Measurements from ENCODE around the gene ARCN1.

ARCN1 gene

GRCh38 chr11:118615976-118616371 lies 43.8 kb downstream of the ARCN1 start:
- peak overlapping the region; percentile 20 for H3K4me2 ChIP-seq (ENCODE audit: low read length, poor library complexity, severe bottlenecking)
- H2AFZ ChIP-seq (ENCODE audit: low read depth, low read length): no peak overlapping the region
- H3K79me1 ChIP-seq (replicated peaks; ENCODE audit: low read length, poor library complexity, severe bottlenecking): peaks cover 10% of the 10 kb centered on the region
- peak overlapping the region; percentile 25 to 84 for H3K18ac ChIP-seq (ENCODE audit: low read depth in 1 of 2, low read length in 2 of 2)
- peak overlapping the region in 1 of 2 experiments; percentile 67 for H3K4ac ChIP-seq (ENCODE audit: low read depth in 1 of 2, low read length in 2 of 2)
- no peaks in the 10 kb centered on the region for H3K27me3 ChIP-seq (ENCODE audit: control insufficient read depth in 1 of 2, insufficient read depth in 1 of 2, low read length in 2 of 2)
- H3K4me3 ChIP-seq (ENCODE audit: insufficient read depth in 1 of 2, low read depth in 1 of 2, low read length in 2 of 2): no peak overlapping the region
- H4K8ac ChIP-seq (ENCODE audit: low read length): peak overlapping the region; percentile 79
- peak overlapping the region; percentile 81 for H3K27ac ChIP-seq (ENCODE audit: low read length, poor library complexity, severe bottlenecking)
- peak overlapping the region; percentile 60 to 80 for H2BK12ac ChIP-seq (ENCODE audit: low read length in 2 of 2)
- no peak overlapping the region for H3K9ac ChIP-seq (ENCODE audit: low read length)
- H3K14ac ChIP-seq (ENCODE audit: low read length in 2 of 2): no peak overlapping the region
- peak overlapping the region; percentile 95 for H2AK5ac ChIP-seq (ENCODE audit: low read length, severe bottlenecking)
- H3K9me3 ChIP-seq (ENCODE audit: control insufficient read depth, low read length): no peaks in the 10 kb centered on the region
- H3K4me1 ChIP-seq (ENCODE audit: control insufficient read depth, insufficient read depth, low read depth, low read length): peaks cover 61% of the 10 kb centered on the region
- WGBS: 78% methylated on average over 5 of the region's 5 CpGs
- no peak overlapping the region for H3K23ac ChIP-seq (ENCODE audit: low read length in 2 of 2)
- H4K91ac ChIP-seq (ENCODE audit: low read length): peak overlapping the region; percentile 87
- peaks cover 49 to 56% of the 10 kb centered on the region in 2 experiments for H3K36me3 ChIP-seq (ENCODE audit: control insufficient read depth in 1 of 2, insufficient read depth in 2 of 2, low read depth in 1 of 2, low read length in 2 of 2)
- H2BK15ac ChIP-seq (ENCODE audit: low read depth, poor library complexity, severe bottlenecking): no peak overlapping the region
- H2BK5ac ChIP-seq (ENCODE audit: low read depth, low read length, poor library complexity, severe bottlenecking): peak overlapping the region; percentile 54
- DNase-seq: no peak
- peak overlapping the region; percentile 55 for H2BK120ac ChIP-seq (ENCODE audit: low read depth, low read length)

- peak overlapping the region in 1 of 2 experiments; percentile 87 for H3K14ac ChIP-seq (ENCODE audit: low read length in 2 of 2)
- H4K91ac ChIP-seq (ENCODE audit: low read length): peak overlapping the region; percentile 99
- H3K4me3 ChIP-seq (ENCODE audit: insufficient read depth in 1 of 2, low read depth in 1 of 2, low read length in 2 of 2): peak overlapping the region in 1 of 2 experiments; percentile 54
- peak overlapping the region; percentile 75 for H3K9ac ChIP-seq (ENCODE audit: low read length)
- peak overlapping the region; percentile 99 for H3K27ac ChIP-seq (ENCODE audit: low read length, poor library complexity, severe bottlenecking)
- peak overlapping the region; percentile 100 for H2AK5ac ChIP-seq (ENCODE audit: low read length, severe bottlenecking)
- H2BK12ac ChIP-seq (ENCODE audit: low read length in 2 of 2): peak overlapping the region; percentile 94 to 97
- peak overlapping the region in 1 of 2 experiments; percentile 57 for H3K23ac ChIP-seq (ENCODE audit: low read length in 2 of 2)
- H4K8ac ChIP-seq (ENCODE audit: low read length): peak overlapping the region; percentile 98
- peak overlapping the region; percentile 96 for H2BK15ac ChIP-seq (ENCODE audit: low read depth, poor library complexity, severe bottlenecking)
- H2BK5ac ChIP-seq (ENCODE audit: low read depth, low read length, poor library complexity, severe bottlenecking): peak overlapping the region; percentile 93
- WGBS: 5% methylated on average over 9 of the region's 11 CpGs
- H2AFZ ChIP-seq (ENCODE audit: low read depth, low read length): no peak overlapping the region
- H3K79me1 ChIP-seq (replicated peaks; ENCODE audit: low read length, poor library complexity, severe bottlenecking): peaks cover 10% of the 10 kb centered on the region
- H3K27me3 ChIP-seq (ENCODE audit: control insufficient read depth in 1 of 2, insufficient read depth in 1 of 2, low read length in 2 of 2): no peaks in the 10 kb centered on the region
- H3K4ac ChIP-seq (ENCODE audit: low read depth in 1 of 2, low read length in 2 of 2): peak overlapping the region; percentile 97 to 98
- H3K18ac ChIP-seq (ENCODE audit: low read depth in 1 of 2, low read length in 2 of 2): peak overlapping the region; percentile 90 to 98
- peaks cover 64% of the 10 kb centered on the region for H3K4me1 ChIP-seq (ENCODE audit: control insufficient read depth, insufficient read depth, low read depth, low read length)
- peaks cover 48 to 57% of the 10 kb centered on the region in 2 experiments for H3K36me3 ChIP-seq (ENCODE audit: control insufficient read depth in 1 of 2, insufficient read depth in 2 of 2, low read depth in 1 of 2, low read length in 2 of 2)
- H3K4me2 ChIP-seq (ENCODE audit: low read length, poor library complexity, severe bottlenecking): peak overlapping the region; percentile 38
- H3K9me3 ChIP-seq (ENCODE audit: control insufficient read depth, low read length): no peaks in the 10 kb centered on the region
- peak overlapping the region; percentile 96 for H2BK120ac ChIP-seq (ENCODE audit: low read depth, low read length)
- DNase-seq: peak; percentile 99
These were observed 46.1 kb downstream of the ARCN1 start for GRCh38 chr11:118618115-118618990.

GRCh38 chr11:118618991-118619375 lies 46.8 kb downstream of the ARCN1 start:
- Histone ChIP-seq H2AK5ac (ENCODE audit: low read length, severe bottlenecking) (peak overlapping the region; percentile 100), H4K91ac (ENCODE audit: low read length) (peak overlapping the region; percentile 99), H2BK15ac (ENCODE audit: low read depth, poor library complexity, severe bottlenecking) (peak overlapping the region; percentile 96), H3K4ac (ENCODE audit: low read depth in 1 of 2, low read length in 2 of 2) (peak overlapping the region; percentile 97 to 98), H3K4me3 (ENCODE audit: insufficient read depth in 1 of 2, low read depth in 1 of 2, low read length in 2 of 2) (peak overlapping the region in 1 of 2 experiments; percentile 54), H3K27me3 (ENCODE audit: control insufficient read depth in 1 of 2, insufficient read depth in 1 of 2, low read length in 2 of 2) (no peaks in the 10 kb centered on the region), H2BK5ac (ENCODE audit: low read depth, low read length, poor library complexity, severe bottlenecking) (peak overlapping the region; percentile 93), H3K36me3 (ENCODE audit: control insufficient read depth in 1 of 2, insufficient read depth in 2 of 2, low read depth in 1 of 2, low read length in 2 of 2) (peaks cover 46 to 52% of the 10 kb centered on the region in 2 experiments), H3K4me1 (ENCODE audit: control insufficient read depth, insufficient read depth, low read depth, low read length) (peaks cover 64% of the 10 kb centered on the region), H3K9ac (ENCODE audit: low read length) (peak overlapping the region; percentile 75), H3K9me3 (ENCODE audit: control insufficient read depth, low read length) (no peaks in the 10 kb centered on the region), H2BK120ac (ENCODE audit: low read depth, low read length) (peak overlapping the region; percentile 96), H3K23ac (ENCODE audit: low read length in 2 of 2) (peak overlapping the region in 1 of 2 experiments; percentile 57), H2AFZ (ENCODE audit: low read depth, low read length) (no peak overlapping the region), H2BK12ac (ENCODE audit: low read length in 2 of 2) (peak overlapping the region; percentile 94 to 97), H3K18ac (ENCODE audit: low read depth in 1 of 2, low read length in 2 of 2) (peak overlapping the region; percentile 90 to 98), H3K4me2 (ENCODE audit: low read length, poor library complexity, severe bottlenecking) (peak overlapping the region; percentile 12), H3K27ac (ENCODE audit: low read length, poor library complexity, severe bottlenecking) (peak overlapping the region; percentile 99), H3K14ac (ENCODE audit: low read length in 2 of 2) (peak overlapping the region in 1 of 2 experiments; percentile 87), H4K8ac (ENCODE audit: low read length) (peak overlapping the region; percentile 98), H3K79me1 (replicated peaks; ENCODE audit: low read length, poor library complexity, severe bottlenecking) (peaks cover 10% of the 10 kb centered on the region)
- DNase-seq: peak; percentile 90
- WGBS: 10% methylated on average over 2 of the region's 4 CpGs
